ENCODE data around the gene GPR89B.

GPR89B gene

GRCh38 chr1:147891088-147891487 lies 37.1 kb upstream of the GPR89B start:
- no CpG with 5 or more reads among the region's 5 CpGs for WGBS (ENCODE audit: extremely low coverage, insufficient coverage, insufficient read length)
- no peak overlapping the region for H2BK5ac ChIP-seq (ENCODE audit: low read depth, low read length, poor library complexity)
- no peak overlapping the region for H2AFZ ChIP-seq (ENCODE audit: insufficient read depth, low read length, poor library complexity)
- H3K4me2 ChIP-seq (ENCODE audit: low read length), result no peak overlapping the region
- H3K27me3 ChIP-seq (ENCODE audit: insufficient read depth, low read length), result no peaks in the 10 kb centered on the region
- H4K91ac ChIP-seq (ENCODE audit: low read depth, low read length), result no peak overlapping the region
- no peaks in the 10 kb centered on the region for H3K4me1 ChIP-seq (ENCODE audit: control insufficient read depth in 1 of 2, insufficient read depth in 2 of 2, low read length in 2 of 2)
- no peak overlapping the region for H3K18ac ChIP-seq (ENCODE audit: low read length)
- H3K23ac ChIP-seq (ENCODE audit: low read length), result no peak overlapping the region
- no peak overlapping the region for H2BK120ac ChIP-seq (ENCODE audit: insufficient read depth, low read length, poor library complexity)
- H2AK5ac ChIP-seq (ENCODE audit: low read length), result no peak overlapping the region
- H3K36me3 ChIP-seq (ENCODE audit: control insufficient read depth in 1 of 2, insufficient read depth in 2 of 2, low read length in 2 of 2), result no peaks in the 10 kb centered on the region
- H3K14ac ChIP-seq (ENCODE audit: low read length), result no peak overlapping the region
- no peak overlapping the region for H4K8ac ChIP-seq (ENCODE audit: low read depth, low read length)
- DNase-seq, result no peak
- H3K79me1 ChIP-seq (ENCODE audit: low read length), result no peaks in the 10 kb centered on the region
- no peak overlapping the region for H3K27ac ChIP-seq (ENCODE audit: low read depth, low read length)
- H3K4me3 ChIP-seq (ENCODE audit: low read depth, low read length), result no peak overlapping the region
- H4K12ac ChIP-seq (ENCODE audit: low read depth, low read length), result no peak overlapping the region
- no peak overlapping the region for H3K9ac ChIP-seq (ENCODE audit: low read length)
- H3K4ac ChIP-seq (ENCODE audit: low read depth, low read length), result no peak overlapping the region
- H2BK12ac ChIP-seq (ENCODE audit: low read length), result no peak overlapping the region
- no peaks in the 10 kb centered on the region for H3K79me2 ChIP-seq (ENCODE audit: control insufficient read depth, insufficient read depth, low read length, poor library complexity)
- no peaks in the 10 kb centered on the region for H3K9me3 ChIP-seq (ENCODE audit: insufficient read depth, low read depth, low read length)

- Histone ChIP-seq H3K27me3 (ENCODE audit: insufficient read depth, low read length) (no peaks in the 10 kb centered on the region), H3K36me3 (ENCODE audit: control insufficient read depth in 1 of 2, insufficient read depth in 2 of 2, low read length in 2 of 2) (no peaks in the 10 kb centered on the region), H2AFZ (ENCODE audit: insufficient read depth, low read length, poor library complexity) (no peak overlapping the region), H4K91ac (ENCODE audit: low read depth, low read length) (no peak overlapping the region), H3K9ac (ENCODE audit: low read length) (no peak overlapping the region), H2BK5ac (ENCODE audit: low read depth, low read length, poor library complexity) (no peak overlapping the region), H2BK120ac (ENCODE audit: insufficient read depth, low read length, poor library complexity) (no peak overlapping the region), H2BK12ac (ENCODE audit: low read length) (no peak overlapping the region), H3K79me2 (ENCODE audit: control insufficient read depth, insufficient read depth, low read length, poor library complexity) (no peaks in the 10 kb centered on the region), H3K14ac (ENCODE audit: low read length) (no peak overlapping the region), H4K12ac (ENCODE audit: low read depth, low read length) (no peak overlapping the region), H3K18ac (ENCODE audit: low read length) (no peak overlapping the region), H2AK5ac (ENCODE audit: low read length) (no peak overlapping the region), H3K4me3 (ENCODE audit: low read depth, low read length) (no peak overlapping the region), H3K79me1 (ENCODE audit: low read length) (no peaks in the 10 kb centered on the region), H3K27ac (ENCODE audit: low read depth, low read length) (no peak overlapping the region), H3K4ac (ENCODE audit: low read depth, low read length) (no peak overlapping the region), H3K9me3 (ENCODE audit: insufficient read depth, low read depth, low read length) (no peaks in the 10 kb centered on the region), H3K4me1 (ENCODE audit: control insufficient read depth in 1 of 2, insufficient read depth in 2 of 2, low read length in 2 of 2) (no peaks in the 10 kb centered on the region), H4K8ac (ENCODE audit: low read depth, low read length) (no peak overlapping the region), H3K4me2 (ENCODE audit: low read length) (no peak overlapping the region), H3K23ac (ENCODE audit: low read length) (no peak overlapping the region)
- no peak for DNase-seq
- WGBS (ENCODE audit: extremely low coverage, insufficient coverage, insufficient read length), result no CpG with 5 or more reads among the region's 5 CpGs
These were observed 36.0 kb upstream of the GPR89B start for GRCh38 chr1:147892216-147892615.

GRCh38 chr1:147892731-147893214 lies 35.4 kb upstream of the GPR89B start:
- Histone ChIP-seq H3K14ac (ENCODE audit: low read length) (no peak overlapping the region), H3K18ac (ENCODE audit: low read length) (no peak overlapping the region), H3K4me2 (ENCODE audit: low read length) (no peak overlapping the region), H3K4me3 (ENCODE audit: low read depth, low read length) (no peak overlapping the region), H2BK120ac (ENCODE audit: insufficient read depth, low read length, poor library complexity) (no peak overlapping the region), H3K9ac (ENCODE audit: low read length) (no peak overlapping the region), H3K79me1 (ENCODE audit: low read length) (no peaks in the 10 kb centered on the region), H2BK5ac (ENCODE audit: low read depth, low read length, poor library complexity) (no peak overlapping the region), H2AK5ac (ENCODE audit: low read length) (no peak overlapping the region), H4K91ac (ENCODE audit: low read depth, low read length) (no peak overlapping the region), H4K8ac (ENCODE audit: low read depth, low read length) (no peak overlapping the region), H4K12ac (ENCODE audit: low read depth, low read length) (no peak overlapping the region), H3K4ac (ENCODE audit: low read depth, low read length) (no peak overlapping the region), H3K36me3 (ENCODE audit: control insufficient read depth in 1 of 2, insufficient read depth in 2 of 2, low read length in 2 of 2) (no peaks in the 10 kb centered on the region), H2AFZ (ENCODE audit: insufficient read depth, low read length, poor library complexity) (no peak overlapping the region), H2BK12ac (ENCODE audit: low read length) (no peak overlapping the region), H3K23ac (ENCODE audit: low read length) (no peak overlapping the region), H3K27ac (ENCODE audit: low read depth, low read length) (no peak overlapping the region), H3K27me3 (ENCODE audit: insufficient read depth, low read length) (no peaks in the 10 kb centered on the region), H3K79me2 (ENCODE audit: control insufficient read depth, insufficient read depth, low read length, poor library complexity) (no peaks in the 10 kb centered on the region), H3K4me1 (ENCODE audit: control insufficient read depth in 1 of 2, insufficient read depth in 2 of 2, low read length in 2 of 2) (no peaks in the 10 kb centered on the region), H3K9me3 (ENCODE audit: insufficient read depth, low read depth, low read length) (no peaks in the 10 kb centered on the region)
- peak in 1 of 2 donors; percentile 83 for DNase-seq
- no CpG with 5 or more reads among the region's 1 CpG for WGBS (ENCODE audit: extremely low coverage, insufficient coverage, insufficient read length)

- Histone ChIP-seq H3K27ac (ENCODE audit: low read depth, low read length) (no peak overlapping the region), H3K18ac (ENCODE audit: low read length) (no peak overlapping the region), H3K4me1 (ENCODE audit: control insufficient read depth in 1 of 2, insufficient read depth in 2 of 2, low read length in 2 of 2) (no peaks in the 10 kb centered on the region), H3K9me3 (ENCODE audit: insufficient read depth, low read depth, low read length) (no peaks in the 10 kb centered on the region), H3K4me3 (ENCODE audit: low read depth, low read length) (no peak overlapping the region), H4K91ac (ENCODE audit: low read depth, low read length) (no peak overlapping the region), H3K14ac (ENCODE audit: low read length) (no peak overlapping the region), H3K9ac (ENCODE audit: low read length) (no peak overlapping the region), H3K23ac (ENCODE audit: low read length) (no peak overlapping the region), H3K4ac (ENCODE audit: low read depth, low read length) (no peak overlapping the region), H2BK5ac (ENCODE audit: low read depth, low read length, poor library complexity) (no peak overlapping the region), H3K79me1 (ENCODE audit: low read length) (no peaks in the 10 kb centered on the region), H2BK12ac (ENCODE audit: low read length) (no peak overlapping the region), H3K36me3 (ENCODE audit: control insufficient read depth in 1 of 2, insufficient read depth in 2 of 2, low read length in 2 of 2) (no peaks in the 10 kb centered on the region), H2BK120ac (ENCODE audit: insufficient read depth, low read length, poor library complexity) (no peak overlapping the region), H3K4me2 (ENCODE audit: low read length) (no peak overlapping the region), H2AFZ (ENCODE audit: insufficient read depth, low read length, poor library complexity) (no peak overlapping the region), H3K27me3 (ENCODE audit: insufficient read depth, low read length) (no peaks in the 10 kb centered on the region), H4K12ac (ENCODE audit: low read depth, low read length) (no peak overlapping the region), H4K8ac (ENCODE audit: low read depth, low read length) (no peak overlapping the region), H2AK5ac (ENCODE audit: low read length) (no peak overlapping the region), H3K79me2 (ENCODE audit: control insufficient read depth, insufficient read depth, low read length, poor library complexity) (no peaks in the 10 kb centered on the region)
- DNase-seq, result no peak
- WGBS (ENCODE audit: extremely low coverage, insufficient coverage, insufficient read length), result no CpG with 5 or more reads among the region's 4 CpGs
These were observed 33.1 kb upstream of the GPR89B start for GRCh38 chr1:147895123-147895522.
